GM12878 (cell line): ENCODE results near the gene FIGLA. TPM values are rescaled to one million over a fixed set of nuclear protein-coding genes. Genes with fewer than 3 reads are reported as not detected.

Experiments used
- ATAC-seq: fragments of 200-7000 bp; cut with Tn5 transposase; 3 replicates; pipeline ENCODE4 v1.9.1; 2020; ENCODE audit warnings: mild to moderate bottlenecking, moderate library complexity
- BruUV-seq: library from RNA; stranded (reverse); fragments of 400-500 nt; replicated peaks from 2 replicates; lab custom pipeline; 2021; lab: Mats Ljungman, UMichigan
- CTCF ChIA-PET: fragments of 300-600 bp; sonication (Branson Sonifier 250); formaldehyde crosslinking; extraction: SDS; loops from one replicate; lab custom pipeline; 2021; ENCODE audit warnings: inconsistent platforms; lab: Yijun Ruan, JAX
- POLR2A ChIA-PET: fragments of 350-600 bp; formaldehyde crosslinking; extraction: SDS; loops from one replicate; lab custom pipeline; 2021; ENCODE audit warnings: inconsistent platforms; lab: Charles Lee
- RAD21 ChIA-PET: fragments of 300-600 bp; sonication (Branson Sonifier 250); formaldehyde crosslinking; loops from one replicate; lab custom pipeline; 2023; ENCODE audit warnings: antibody characterized with exemption; ENCODE audit not compliant: unreplicated experiment; lab: Charles Lee
- SMC1A ChIA-PET: fragments of 300-600 bp; sonication (Branson Sonifier 250); formaldehyde crosslinking; loops from one replicate; lab custom pipeline; 2023; ENCODE audit not compliant: unreplicated experiment, uncharacterized antibody; lab: Charles Lee
- DNase-seq: peaks from one replicate; pipeline ENCODE4 v3.0.0-alpha.2; 2011; ENCODE audit warnings: low read depth, low spot score
- FAIRE-seq: peaks from 3 replicates; lab custom pipeline; 2011; peaks lifted over from hg19 to GRCh38; lab: Jason Lieb, UNC
- H2AFZ ChIP-seq: 2 replicates; pipeline ENCODE4 v1.6.0; 2011; ENCODE audit warnings: low read depth, low read length, control low read depth; ENCODE audit not compliant: control insufficient read depth
- H3K27ac ChIP-seq: 2 replicates; pipeline ENCODE4 v1.5.1; 2011; ENCODE audit warnings: control low read depth; ENCODE audit not compliant: control insufficient read depth, insufficient read depth
- H3K27me3 ChIP-seq, 2 experiments: replicated peaks in 1 of 2; 2 replicates each; pipeline versions ENCODE4 v1.6.0 to v1.6.1; 2011; ENCODE audit warnings: low read length in 1 of 2; ENCODE audit not compliant: control insufficient read depth in 2 of 2, insufficient read depth in 2 of 2
- H3K36me3 ChIP-seq, 2 experiments: 2 replicates each; pipeline ENCODE4 v1.5.1; 2011; ENCODE audit warnings: low read length in 1 of 2; ENCODE audit not compliant: control insufficient read depth in 2 of 2, insufficient read depth in 2 of 2
- H3K4me1 ChIP-seq: 2 replicates; pipeline ENCODE4 v1.6.1; 2011; ENCODE audit warnings: mild to moderate bottlenecking, low read length, moderate library complexity, mixed read lengths; ENCODE audit not compliant: control insufficient read depth, insufficient read depth
- H3K4me2 ChIP-seq: 2 replicates; pipeline ENCODE4 v1.6.0; 2011; ENCODE audit warnings: control low read depth; ENCODE audit not compliant: control insufficient read depth, insufficient read depth
- H3K4me3 ChIP-seq: fragments of 200-600 bp; sonication (generic); 2 replicates; pipeline ENCODE4 v1.5.1; 2016
- H3K79me2 ChIP-seq: 2 replicates; pipeline ENCODE4 v1.6.0; 2011; ENCODE audit warnings: low read length; ENCODE audit not compliant: control insufficient read depth, insufficient read depth
- H3K9ac ChIP-seq: 2 replicates; pipeline ENCODE4 v1.8.0; 2011; ENCODE audit warnings: low read length, control low read depth, mixed read lengths; ENCODE audit not compliant: control insufficient read depth, insufficient read depth
- H3K9me3 ChIP-seq: replicated peaks from 3 replicates; pipeline ENCODE4 v1.5.1; 2011; ENCODE audit warnings: mild to moderate bottlenecking, low read length; ENCODE audit not compliant: control insufficient read depth, insufficient read depth
- H4K20me1 ChIP-seq: 2 replicates; pipeline ENCODE4 v1.6.0; 2011; ENCODE audit not compliant: control insufficient read depth, insufficient read depth
- BHLHE40 ChIP-seq, 2 experiments: fragments of 450-650 bp in 1 of 2; IDR thresholded peaks; 2 replicates each; pipeline ENCODE4 v1.6.1; 2011 to 2017; ENCODE audit warnings: low read depth in 2 of 2, borderline replicate concordance in 1 of 2, improper control_type of control experiment in 1 of 2, low read length in 1 of 2, mild to moderate bottlenecking in 1 of 2
- CHD4 ChIP-seq: fragments of 200-600 bp; sonication (generic); IDR thresholded peaks from 2 replicates; pipeline ENCODE4 v1.6.1; 2016; ENCODE audit warnings: mild to moderate bottlenecking
- CREB1 ChIP-seq: IDR thresholded peaks from 2 replicates; pipeline ENCODE4 v1.6.1; 2012; ENCODE audit warnings: low read depth, mild to moderate bottlenecking, inconsistent platforms
- GATAD2B ChIP-seq: fragments of 450-650 bp; conservative IDR thresholded peaks from 2 replicates; pipeline ENCODE4 v1.6.1; 2017; ENCODE audit warnings: low read depth, mild to moderate bottlenecking, moderate library complexity
- HSF1 ChIP-seq: fragments of 150-350 bp; IDR thresholded peaks from 2 replicates; pipeline ENCODE4 v1.6.1; 2014; ENCODE audit warnings: mild to moderate bottlenecking, low read depth, low read length
- JUNB ChIP-seq: IDR thresholded peaks from 2 replicates; pipeline ENCODE4 v1.6.1; 2016; ENCODE audit warnings: antibody characterized with exemption, mild to moderate bottlenecking
- KDM1A ChIP-seq: fragments of 200-600 bp; sonication (generic); IDR thresholded peaks from 2 replicates; pipeline ENCODE4 v1.6.1; 2016; ENCODE audit warnings: borderline replicate concordance
- KLF5 ChIP-seq: fragments of 450-650 bp; IDR thresholded peaks from 2 replicates; pipeline ENCODE4 v1.6.1; 2014; ENCODE audit warnings: mild to moderate bottlenecking; ENCODE audit not compliant: partially characterized antibody
- NFIC ChIP-seq: IDR thresholded peaks from 2 replicates; pipeline ENCODE4 v1.6.1; 2012; ENCODE audit warnings: low read depth, mild to moderate bottlenecking, inconsistent platforms, low read length, moderate library complexity
- PKNOX1 ChIP-seq: fragments of 450-650 bp; IDR thresholded peaks from 2 replicates; pipeline ENCODE4 v1.6.1; 2016; ENCODE audit warnings: mild to moderate bottlenecking
- RAD51 ChIP-seq: fragments of 450-650 bp; IDR thresholded peaks from 2 replicates; pipeline ENCODE4 v1.6.1; 2016; ENCODE audit warnings: moderate library complexity, mild to moderate bottlenecking, inconsistent platforms
- RB1 ChIP-seq: fragments of 450-650 bp; formaldehyde crosslinking; IDR thresholded peaks from 2 replicates; pipeline ENCODE4 v1.6.1; 2017; ENCODE audit warnings: mild to moderate bottlenecking, borderline replicate concordance
- RCOR1 ChIP-seq: conservative IDR thresholded peaks from 2 replicates; pipeline ENCODE4 v1.6.1; 2012; ENCODE audit warnings: low read depth, low read length, improper control_type of control experiment
- RELA ChIP-seq: fragments of 450-650 bp; IDR thresholded peaks from 2 replicates; pipeline ENCODE4 v1.8.0; 2014; ENCODE audit warnings: borderline replicate concordance; ENCODE audit not compliant: partially characterized antibody
- ZNF24 ChIP-seq: fragments of 450-650 bp; IDR thresholded peaks from 2 replicates; pipeline ENCODE4 v1.6.1; 2017; ENCODE audit warnings: antibody characterized with exemption, mild to moderate bottlenecking
- WGBS: methylation state at CpG from one replicate; pipeline ENCODE4 v1.1.6; 2016; ENCODE audit warnings: low lambda C conversion rate; ENCODE audit not compliant: insufficient replicate concordance, insufficient coverage; ENCODE audit errors: missing lambda C conversion rate; 5-methylcytosine and 5-hydroxymethylcytosine counted together
- in situ Hi-C: fragments of 300-500 bp; cut with MboI; formaldehyde crosslinking; loops from 9 replicates; pipeline ENCODE4 v1.14.3; 2018; ENCODE audit warnings: mixed read lengths
- intact Hi-C: fragments of 100-400 bp; cut with micrococcal nuclease; formaldehyde crosslinking; loops from one replicate; pipeline ENCODE4 v1.14.2; 2022; ENCODE audit not compliant: unreplicated experiment
- polyA plus RNA-seq, 11 experiments: library from polyadenylated mRNA; depleted of rRNA in 4 of 11; unstranded in 6 of 11; stranded (reverse) in 5 of 11; fragments of >200 nt; fragmentation: Nextera tagmentation in 4 of 11; fragmentation: Illumina TruSeq in 1 of 11; extraction: Ambion mirVana in 4 of 11; extraction: Trizol in 1 of 11; gene quantifications; 1 replicate in 1 of 11; 2 replicates in 10 of 11; pipeline versions ENCODE4 v1.2.1 to v1.2.3, GENCODE V29; 2011 to 2016; ENCODE audit warnings: inconsistent platforms in 2 of 11, missing spikeins in 2 of 11, low read depth in 1 of 11
- total RNA-seq, 4 experiments: library from RNA; depleted of rRNA in 3 of 4; stranded (reverse); fragments of >200 nt in 3 of 4; fragmentation: Illumina TruSeq in 1 of 4; extraction: Trizol in 1 of 4; gene quantifications; 2 replicates each; pipeline versions ENCODE4 v1.2.1 to v1.2.3, GENCODE V29; 2013 to 2021

Gene FIGLA
- total and polyA plus RNA-seq, 10 of the 15 experiments (the other 5 are each of a cell fraction or from before 2014, with no cell fraction given) = not detected

GRCh38 chr2:70750320-70750719, 40.1 kb downstream of the FIGLA start:
- ATAC-seq = no peak
- in situ Hi-C loops = no loop called here
- TF ChIP-seq JUNB = no peak
- no peak for TF ChIP-seq KDM1A
- TF ChIP-seq NFIC = no peak
- no peak for TF ChIP-seq ZNF24
- no peak for TF ChIP-seq RB1
- TF ChIP-seq CHD4 = no peak
- no peak for TF ChIP-seq KLF5
- TF ChIP-seq RAD51 = no peak
- Histone ChIP-seq H3K27ac (no peak overlapping the region), H3K9me3 (no peaks in the 10 kb centered on the region), H3K4me1 (no peaks in the 10 kb centered on the region), H3K36me3 (no peaks in the 10 kb centered on the region), H3K4me3 (no peak overlapping the region), H3K27me3 (no peaks in the 10 kb centered on the region), H3K9ac (no peak overlapping the region), H3K79me2 (no peaks in the 10 kb centered on the region), H2AFZ (no peak overlapping the region), H4K20me1 (no peaks in the 10 kb centered on the region), H3K4me2 (no peak overlapping the region)
- WGBS = 0% methylated on average over 1 of the region's 1 CpG
- ChIA-PET POLR2A (no interaction called here), RAD21 (no interaction called here), SMC1A (no interaction called here), CTCF (no interaction called here)
- intact Hi-C loops = no loop called here
- no peak for FAIRE-seq
- no TSS peak for BruUV-seq
- no peak for DNase-seq

- Histone ChIP-seq H3K4me2 (no peak overlapping the region), H3K27me3 (no peaks in the 10 kb centered on the region; a peak in 1 of 4 replicates), H3K79me2 (no peaks in the 10 kb centered on the region), H3K27ac (no peak overlapping the region), H3K4me3 (no peak overlapping the region), H3K9me3 (no peaks in the 10 kb centered on the region), H3K36me3 (no peaks in the 10 kb centered on the region), H2AFZ (no peak overlapping the region), H3K4me1 (no peaks in the 10 kb centered on the region), H3K9ac (no peak overlapping the region), H4K20me1 (no peaks in the 10 kb centered on the region)
- CTCF ChIA-PET = interaction anchor here (1.9 kb wide), 1 partner anchor 13 kb away, joined by 5 read pairs; no protein-coding TSS in a partner anchor
- SMC1A ChIA-PET = no interaction called here
- in situ Hi-C loops (no loop called here), intact Hi-C loops (no loop called here)
- FAIRE-seq = no peak
- no peak for DNase-seq
- TF ChIP-seq BHLHE40 (IDR thresholded peaks at IDR 0.05; ENCODE audit: borderline replicate concordance in 1 of 2, low read depth in 2 of 2, low read length in 1 of 2) = no peak
- no peak for TF ChIP-seq RCOR1
- no peak for TF ChIP-seq CREB1
- TF ChIP-seq PKNOX1 = no peak
- no peak for TF ChIP-seq GATAD2B
- TF ChIP-seq RELA = no peak
- TF ChIP-seq HSF1 = no peak
- RAD21 ChIA-PET = no interaction called here
- POLR2A ChIA-PET = no interaction called here
- WGBS = 20% methylated on average over 1 of the region's 1 CpG
- no TSS peak for BruUV-seq
- ATAC-seq = no peak
Measured at GRCh38 chr2:70748002-70748784, 42.2 kb downstream of the FIGLA start.
